Measurements from ENCODE around the gene RAD23A. TPM values are rescaled to one million over a fixed set of nuclear protein-coding genes. Genes with fewer than 3 reads are reported as not detected.

RAD23A gene
- total and polyA plus RNA-seq, 2 experiments from 2014 or later = 65.8 to 130 TPM

GRCh38 chr19:12994701-12995595 lies 49.3 kb downstream of the RAD23A start, which contains the start of gene NFIX:
Gene NFIX, plus strand, starts transcription at chr19:12995475. Its CDS starts 363 bp downstream, at chr19:12995838.
- Histone ChIP-seq H3K36me3 (replicated peaks; ENCODE audit: insufficient read depth, low read depth) (no peaks in the 10 kb centered on the region), H3K4me3 (peak within 1 kb of the TSS; percentile 61), H3K79me2 (peaks cover 21% of the 10 kb centered on the region), H3K4me1 (ENCODE audit: insufficient read depth) (peaks cover 18% of the 10 kb centered on the region), H4K20me1 (ENCODE audit: insufficient read depth, poor library complexity, severe bottlenecking) (peaks cover 8% of the 10 kb centered on the region), H3K27ac (peak within 1 kb of the TSS; percentile 37), H3K4me2 (peak within 1 kb of the TSS; percentile 91), H3K9me2 (replicated peaks; ENCODE audit: insufficient read depth) (no peaks in the 10 kb centered on the region), H3K9me3 (ENCODE audit: low read depth) (no peaks in the 10 kb centered on the region), H3K27me3 (peaks cover 61% of the 10 kb centered on the region), H2AFZ (peak within 1 kb of the TSS; percentile 66)
- peak; percentile 75 for DNase-seq (ENCODE audit: low spot score)
- WGBS (ENCODE audit: low lambda C conversion rate, missing lambda C conversion rate) = 22% methylated on average over 60 of the region's 84 CpGs
- TF ChIP-seq EZH2 (IDR thresholded peaks at IDR 0.05; ENCODE audit: borderline replicate concordance) = no peak
- TF ChIP-seq EZH2phosphoT487 (IDR thresholded peaks at IDR 0.05; ENCODE audit: low read depth, severe bottlenecking, unreplicated experiment) = no peak

DNA sequence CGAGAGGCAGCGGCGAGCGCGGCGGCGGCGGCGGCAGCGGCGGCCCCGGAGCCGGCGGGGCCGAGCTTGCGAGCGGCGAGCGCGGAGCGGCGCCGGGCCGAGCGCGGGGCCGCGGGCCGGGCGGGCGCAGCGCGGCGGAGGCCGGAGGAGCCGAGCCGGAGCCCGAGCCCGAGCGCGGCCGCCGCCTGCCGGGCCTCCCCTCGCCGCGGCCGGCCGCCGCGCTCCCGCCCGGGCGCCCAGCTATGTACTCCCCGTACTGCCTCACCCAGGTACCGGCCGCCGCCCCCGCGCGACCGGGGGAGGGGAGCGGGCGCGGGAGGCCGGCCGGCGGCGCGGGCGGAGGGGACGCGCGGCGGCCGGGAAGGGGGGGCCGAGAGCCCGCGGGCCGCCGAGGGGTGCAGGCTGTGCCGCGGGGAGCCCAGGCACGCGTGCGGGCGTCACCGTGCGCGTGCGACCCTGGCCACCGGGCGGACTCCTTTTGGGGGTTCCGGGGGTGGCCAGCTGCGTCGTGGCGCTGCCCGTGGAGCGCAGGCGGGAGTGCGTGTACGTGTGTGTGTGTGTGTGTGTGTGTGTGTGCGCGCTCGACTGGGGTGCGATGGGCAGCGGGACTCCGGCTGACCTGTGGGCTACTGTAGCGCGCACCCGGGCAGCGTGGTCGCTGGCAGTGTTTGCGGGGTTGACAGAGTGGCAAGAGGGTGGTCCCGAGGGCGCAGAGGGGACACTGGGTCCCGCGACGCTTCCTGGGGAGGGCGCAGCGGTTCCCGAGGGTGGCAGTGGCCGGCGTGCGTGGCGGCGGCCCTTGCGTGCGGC lies 50.1 kb downstream of the RAD23A start:
- DNase-seq (ENCODE audit: low spot score) = peak; percentile 37
- Histone ChIP-seq H3K4me1 (ENCODE audit: insufficient read depth) (peaks cover 18% of the 10 kb centered on the region), H3K9me2 (replicated peaks; ENCODE audit: insufficient read depth) (no peaks in the 10 kb centered on the region), H3K27me3 (peaks cover 64% of the 10 kb centered on the region), H3K4me2 (peak overlapping the region; percentile 83), H3K9me3 (ENCODE audit: low read depth) (no peaks in the 10 kb centered on the region), H3K36me3 (replicated peaks; ENCODE audit: insufficient read depth, low read depth) (no peaks in the 10 kb centered on the region), H3K79me2 (peaks cover 25% of the 10 kb centered on the region), H3K4me3 (peak overlapping the region; percentile 61), H3K27ac (peak overlapping the region; percentile 37), H4K20me1 (ENCODE audit: insufficient read depth, poor library complexity, severe bottlenecking) (peaks cover 8% of the 10 kb centered on the region), H2AFZ (no peak overlapping the region)
- TF ChIP-seq EZH2phosphoT487 (IDR thresholded peaks at IDR 0.05; ENCODE audit: low read depth, severe bottlenecking, unreplicated experiment) = no peak
- TF ChIP-seq CTCF (IDR thresholded peaks at IDR 0.05; ENCODE audit: poor library complexity) = no peak
- TF ChIP-seq EZH2 (IDR thresholded peaks at IDR 0.05; ENCODE audit: borderline replicate concordance) = no peak
- WGBS (ENCODE audit: low lambda C conversion rate, missing lambda C conversion rate) = 3% methylated on average over 28 of the region's 129 CpGs

DNA sequence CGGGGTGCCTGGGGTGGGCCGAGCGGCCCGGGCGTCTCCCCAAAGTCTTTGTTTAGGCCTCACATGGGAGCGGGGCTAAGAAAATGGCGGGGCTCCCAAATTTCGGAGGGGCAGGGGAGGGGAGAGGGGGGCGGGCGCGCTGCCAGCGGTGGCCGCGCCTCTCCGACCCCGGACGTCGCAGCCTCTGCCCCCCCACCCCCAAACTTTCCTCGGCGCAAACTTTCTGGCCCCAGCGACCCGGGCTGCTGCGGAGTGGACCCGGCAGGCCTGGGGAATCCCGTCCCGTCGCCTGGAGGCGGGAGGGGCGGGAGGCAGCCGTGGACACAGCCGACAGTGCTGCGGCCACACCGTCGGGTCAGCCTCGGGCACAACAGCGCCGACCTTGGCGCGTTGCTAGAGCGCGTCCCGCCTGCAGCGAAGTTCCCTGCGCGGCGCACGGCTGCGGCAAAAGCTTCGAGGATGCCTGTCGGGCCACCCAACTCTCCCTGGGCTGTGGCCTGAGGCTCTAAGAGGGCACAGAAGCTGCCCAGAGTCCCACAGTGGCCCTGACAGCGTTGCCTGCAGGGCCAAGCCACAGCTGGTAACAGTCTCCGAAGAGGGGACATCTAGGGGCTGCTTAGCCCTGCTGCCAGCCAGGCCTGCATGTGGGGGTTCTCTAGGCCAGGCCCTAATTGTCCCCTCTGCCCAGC lies 50.9 kb downstream of the RAD23A start:
- 12% methylated on average over 37 of the region's 52 CpGs for WGBS (ENCODE audit: low lambda C conversion rate, missing lambda C conversion rate)
- peak overlapping the region; percentile 37 for H3K27ac ChIP-seq
- peaks cover 8% of the 10 kb centered on the region for H4K20me1 ChIP-seq (ENCODE audit: insufficient read depth, poor library complexity, severe bottlenecking)
- peak; percentile 71 for TF ChIP-seq EZH2 (IDR thresholded peaks at IDR 0.05; ENCODE audit: borderline replicate concordance)
- TF ChIP-seq EZH2phosphoT487 (IDR thresholded peaks at IDR 0.05; ENCODE audit: low read depth, severe bottlenecking, unreplicated experiment) = no peak
- H3K36me3 ChIP-seq (replicated peaks; ENCODE audit: insufficient read depth, low read depth) = no peaks in the 10 kb centered on the region
- no peak for DNase-seq (ENCODE audit: low spot score)
- H3K27me3 ChIP-seq = peaks cover 64% of the 10 kb centered on the region
- peaks cover 18% of the 10 kb centered on the region for H3K4me1 ChIP-seq (ENCODE audit: insufficient read depth)
- H3K9me2 ChIP-seq (replicated peaks; ENCODE audit: insufficient read depth) = no peaks in the 10 kb centered on the region
- peak overlapping the region; percentile 61 for H3K4me3 ChIP-seq
- no peak overlapping the region for H2AFZ ChIP-seq
- H3K79me2 ChIP-seq = peaks cover 26% of the 10 kb centered on the region
- H3K9me3 ChIP-seq (ENCODE audit: low read depth) = no peaks in the 10 kb centered on the region
- peak overlapping the region; percentile 83 for H3K4me2 ChIP-seq

Data from hepatocyte (in vitro differentiated cells).